Inflammatory macrophage treated with lipopolysaccharide for 1 hour (primary cell): ENCODE results near the gene BAX.
A peak's percentile ranks its signal among the peaks of the same experiment; 100 is the strongest.

Experiments used
- DNase-seq, 2 donors: peaks; one replicate each; pipeline ENCODE4 v3.0.0-alpha.2; 2020 to 2022

BAX gene

GRCh38 chr19:48988860-48989259 lies 34.2 kb downstream of the BAX start:
- DNase-seq, result no peak

GRCh38 chr19:48989701-48990291 lies 35.1 kb downstream of the BAX start:
- no peak for DNase-seq

- DNase-seq, result no peak
Observed at GRCh38 chr19:48990400-48990799, 35.7 kb downstream of the BAX start.

DNA sequence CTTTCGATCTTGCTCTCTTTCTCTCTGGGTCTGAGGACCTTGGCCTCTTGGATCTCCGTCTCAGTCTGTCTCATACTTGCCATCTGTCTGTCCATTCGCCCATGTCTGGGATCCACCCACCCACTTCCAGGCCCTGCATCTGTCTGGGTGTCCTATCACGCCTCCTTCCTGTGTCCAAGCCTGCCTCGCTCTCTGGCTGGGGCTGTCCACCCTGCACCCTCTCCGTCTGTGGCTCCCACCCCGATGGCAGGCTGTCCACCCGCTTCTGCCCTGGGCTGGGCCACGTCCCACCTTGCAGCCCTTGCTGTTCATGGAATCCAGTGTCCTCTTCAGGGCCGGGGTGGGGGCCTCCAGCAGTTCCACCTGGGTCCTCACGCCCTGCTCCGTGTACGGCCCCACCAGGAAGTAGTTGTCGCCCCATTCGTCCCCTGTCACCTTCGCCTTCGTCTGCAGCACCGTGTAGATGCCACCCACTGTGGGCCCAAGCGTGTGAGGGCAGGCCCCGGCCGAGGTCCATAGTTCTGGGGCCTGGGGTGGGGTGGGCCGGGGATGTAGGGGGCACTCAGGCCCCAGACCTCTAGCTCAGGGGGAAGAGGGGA lies 36.4 kb downstream of the BAX start:
- no peak for DNase-seq

DNA sequence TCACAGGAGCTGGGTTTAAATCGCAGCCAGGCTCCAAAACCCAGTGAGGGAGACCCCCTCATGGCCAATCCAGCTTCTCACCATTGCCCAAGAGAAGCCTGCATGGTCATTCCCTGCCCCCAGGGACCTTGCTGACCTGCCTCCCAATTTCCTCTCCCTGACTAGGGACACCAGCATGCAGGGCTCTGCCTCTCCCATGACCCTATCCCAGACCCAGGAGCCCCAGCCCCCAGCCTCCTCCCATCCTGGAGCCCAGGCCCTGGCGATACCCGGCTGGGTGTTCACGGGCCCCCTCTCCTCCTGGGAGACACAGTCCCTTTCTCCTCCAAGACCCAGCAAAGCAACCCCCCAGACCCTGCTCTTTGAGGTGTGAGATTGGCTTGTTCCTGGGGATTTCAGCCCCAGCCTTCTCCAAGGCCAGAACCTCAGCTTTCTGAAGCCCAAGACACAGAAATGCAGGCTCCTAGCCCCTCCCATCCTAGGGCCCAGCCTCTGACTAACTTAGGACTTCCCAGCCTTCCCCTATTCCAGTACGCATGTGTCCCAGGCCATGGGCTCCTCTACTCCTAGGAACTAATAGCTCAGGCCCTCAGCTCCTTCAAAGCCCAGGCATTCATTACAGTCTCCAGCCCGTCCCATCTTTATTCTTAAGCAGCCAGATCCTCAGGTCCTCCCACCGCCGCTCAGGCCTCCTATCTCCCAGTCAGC lies 37.4 kb downstream of the BAX start:
- DNase-seq, result peak; percentile 86 to 88

- DNase-seq, result peak in 1 of 2 donors; percentile 10
Observed at GRCh38 chr19:48992581-48993174, 38.0 kb downstream of the BAX start.

DNA sequence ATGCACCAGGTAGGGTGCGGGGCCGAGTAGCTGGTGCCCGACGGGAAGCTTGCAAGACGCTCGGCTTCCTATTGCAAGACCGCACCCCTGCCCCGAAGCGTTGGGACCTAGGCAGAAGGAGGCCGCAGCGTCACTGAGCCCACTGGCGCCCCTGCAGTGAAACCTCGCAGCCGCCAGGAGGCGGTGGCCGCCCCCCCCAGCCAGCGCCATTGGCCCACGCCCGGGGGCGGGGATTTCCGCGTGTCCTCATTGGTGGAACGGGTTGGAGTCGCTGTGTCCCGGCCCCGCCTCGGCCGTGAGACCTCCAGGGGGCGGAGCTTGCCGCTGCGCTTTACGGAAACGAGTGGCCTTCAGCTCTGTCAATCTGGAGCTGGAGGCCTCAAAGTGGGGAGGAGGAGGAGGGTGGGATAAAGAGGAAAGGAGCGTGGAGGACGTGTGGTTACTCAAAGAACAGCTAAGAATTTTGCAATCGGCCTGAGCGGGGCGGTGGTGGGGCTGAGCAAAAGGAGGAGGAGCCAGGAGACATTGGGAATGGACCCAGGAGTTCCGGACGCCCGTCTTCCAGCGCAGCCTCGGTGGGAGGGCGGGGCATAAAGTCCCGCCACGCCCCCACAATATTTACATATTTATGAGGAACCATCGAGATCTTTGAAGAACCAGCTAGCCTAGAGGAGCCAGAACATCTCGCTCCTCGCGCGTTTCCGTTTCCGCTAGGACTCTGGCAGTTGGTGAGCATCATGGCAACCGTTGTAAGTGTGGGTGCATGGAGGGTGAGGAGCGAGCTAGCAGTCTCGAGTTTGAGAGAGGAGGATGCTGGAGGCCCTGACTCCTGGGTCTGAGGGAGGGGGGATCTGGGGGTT lies 38.7 kb downstream of the BAX start, which contains the start of the genes GYS1 and RUVBL2:
GYS1 (minus strand) TSS at position 135 of the 860 bp plus-strand sequence. CDS start 197 bp downstream, outside the sequence.
RUVBL2 (plus strand) TSS at position 713 of the 860 bp plus-strand sequence; CDS start at position 738, 25 bp downstream.
- DNase-seq, result peak; percentile 100

GRCh38 chr19:48994035-48994386 lies 39.3 kb downstream of the BAX start:
- no peak for DNase-seq

GRCh38 chr19:48997972-48998371 lies 43.3 kb downstream of the BAX start:
- DNase-seq, result peak; percentile 37 to 75

- peak; percentile 31 to 75 for DNase-seq
Observed at GRCh38 chr19:48999481-49000325, 45.0 kb downstream of the BAX start.

GRCh38 chr19:49004133-49004532 lies 49.5 kb downstream of the BAX start:
- DNase-seq, result no peak

DNA sequence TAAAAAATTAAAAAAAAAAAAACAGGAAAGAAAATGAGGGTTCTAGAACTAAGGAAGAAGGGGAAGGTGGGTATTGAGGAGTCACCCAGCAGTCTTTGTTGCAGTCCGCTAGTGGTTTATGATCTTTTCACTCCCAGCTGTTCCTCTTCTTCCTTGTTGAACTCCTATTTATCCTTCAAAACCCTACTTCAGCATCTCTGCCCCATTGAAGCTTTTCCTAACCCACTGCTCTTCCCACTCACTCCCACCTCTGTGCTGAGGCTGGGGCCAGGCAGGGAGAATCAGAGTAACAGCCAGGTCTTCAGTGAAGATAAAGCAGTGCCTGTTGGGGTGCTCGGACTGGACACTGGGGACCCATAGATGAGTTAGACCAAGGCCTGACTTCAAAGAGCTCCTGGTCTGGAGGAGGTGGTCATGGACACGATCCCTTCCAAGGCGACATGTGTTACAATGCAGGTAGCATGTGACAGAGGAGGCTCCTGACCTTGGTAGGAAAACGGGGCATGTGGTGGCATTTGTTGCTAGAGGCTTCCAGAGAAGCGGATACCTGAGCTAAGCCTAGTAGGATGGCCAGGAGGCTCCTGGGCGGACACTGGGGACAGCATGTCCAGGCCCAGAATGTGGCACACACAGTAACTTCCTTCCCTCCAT lies 50.4 kb downstream of the BAX start:
- no peak for DNase-seq

DNA sequence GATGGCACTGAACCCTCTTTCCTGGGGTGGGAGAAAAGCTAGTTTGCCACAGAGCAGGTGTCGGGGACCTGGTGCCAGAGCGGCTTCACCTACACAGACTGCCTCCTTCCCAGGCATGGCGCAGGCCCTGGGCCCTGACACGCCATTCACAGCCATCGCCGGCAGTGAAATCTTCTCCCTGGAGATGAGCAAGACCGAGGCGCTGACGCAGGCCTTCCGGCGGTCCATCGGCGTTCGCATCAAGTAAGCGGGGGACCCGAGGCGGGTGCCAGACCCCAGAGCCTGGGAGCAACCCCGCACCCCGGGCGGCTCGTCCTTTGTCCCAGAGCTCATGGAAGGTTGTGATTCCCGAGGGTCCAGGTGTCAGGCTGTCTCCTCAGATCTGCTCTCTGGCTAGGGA lies 52.2 kb downstream of the BAX start:
- no peak for DNase-seq

- no peak for DNase-seq
Observed at GRCh38 chr19:49009828-49010227, 55.2 kb downstream of the BAX start.

DNA sequence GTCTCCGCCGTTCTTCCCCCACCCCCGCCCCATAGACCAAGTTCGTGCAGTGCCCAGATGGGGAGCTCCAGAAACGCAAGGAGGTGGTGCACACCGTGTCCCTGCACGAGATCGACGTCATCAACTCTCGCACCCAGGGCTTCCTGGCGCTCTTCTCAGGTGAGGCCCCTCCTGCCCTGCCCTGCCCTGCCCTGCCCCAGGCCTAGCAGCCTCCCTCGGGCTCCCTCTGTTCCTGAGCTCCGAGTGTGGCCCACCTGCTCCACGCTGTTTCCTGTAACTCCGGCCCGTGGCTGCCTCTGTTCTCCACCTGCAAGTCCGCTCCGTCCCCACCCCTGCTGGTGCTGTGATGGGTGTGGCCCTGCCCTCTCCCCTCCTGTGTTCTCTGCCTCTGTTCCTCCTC lies 55.8 kb downstream of the BAX start:
- no peak for DNase-seq

DNA sequence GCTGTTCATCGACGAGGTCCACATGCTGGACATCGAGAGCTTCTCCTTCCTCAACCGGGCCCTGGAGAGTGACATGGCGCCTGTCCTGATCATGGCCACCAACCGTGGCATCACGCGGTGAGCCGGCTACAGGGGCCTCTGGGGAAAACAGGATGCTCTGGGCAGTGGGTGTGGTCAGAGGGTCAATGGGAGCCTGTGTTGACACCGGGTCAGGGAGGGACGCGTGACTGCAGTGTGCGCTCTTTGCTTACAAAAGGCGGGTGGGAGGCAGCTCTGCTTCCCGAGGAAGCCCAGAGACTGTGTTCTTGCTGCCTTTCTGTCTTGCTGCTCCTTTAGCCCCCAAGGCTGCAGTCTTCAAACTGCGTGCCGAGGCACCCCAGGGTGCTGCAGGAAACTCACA lies 56.5 kb downstream of the BAX start:
- no peak for DNase-seq
